Esophagus muscularis mucosa (tissue), 4 donors: ENCODE data around the gene B4GALT4.

Source experiments
- EP300 ChIP-seq: sonication (generic); formaldehyde crosslinking; IDR thresholded peaks from one replicate; pipeline ENCODE4 v1.6.1; 2017; ENCODE audit warnings: antibody characterized with exemption
- POLR2A ChIP-seq: fragments of 450-650 bp; IDR thresholded peaks from one replicate; pipeline ENCODE4 v1.6.1; 2017; ENCODE audit warnings: antibody characterized with exemption, moderate library complexity, mild to moderate bottlenecking, low read depth
- TF ChIP-seq, protein P1 (sequence below), 3 experiments: fragments of 200-600 bp in 2 of 3; fragments of 450-650 bp in 1 of 3; sonication (generic) in 2 of 3; IDR thresholded peaks; one replicate each; pipeline ENCODE4 v1.5.1; 2017 to 2019; ENCODE audit warnings: antibody characterized with exemption in 3 of 3, mild to moderate bottlenecking in 2 of 3, moderate library complexity in 1 of 3

- TF ChIP-seq, protein P1, sequence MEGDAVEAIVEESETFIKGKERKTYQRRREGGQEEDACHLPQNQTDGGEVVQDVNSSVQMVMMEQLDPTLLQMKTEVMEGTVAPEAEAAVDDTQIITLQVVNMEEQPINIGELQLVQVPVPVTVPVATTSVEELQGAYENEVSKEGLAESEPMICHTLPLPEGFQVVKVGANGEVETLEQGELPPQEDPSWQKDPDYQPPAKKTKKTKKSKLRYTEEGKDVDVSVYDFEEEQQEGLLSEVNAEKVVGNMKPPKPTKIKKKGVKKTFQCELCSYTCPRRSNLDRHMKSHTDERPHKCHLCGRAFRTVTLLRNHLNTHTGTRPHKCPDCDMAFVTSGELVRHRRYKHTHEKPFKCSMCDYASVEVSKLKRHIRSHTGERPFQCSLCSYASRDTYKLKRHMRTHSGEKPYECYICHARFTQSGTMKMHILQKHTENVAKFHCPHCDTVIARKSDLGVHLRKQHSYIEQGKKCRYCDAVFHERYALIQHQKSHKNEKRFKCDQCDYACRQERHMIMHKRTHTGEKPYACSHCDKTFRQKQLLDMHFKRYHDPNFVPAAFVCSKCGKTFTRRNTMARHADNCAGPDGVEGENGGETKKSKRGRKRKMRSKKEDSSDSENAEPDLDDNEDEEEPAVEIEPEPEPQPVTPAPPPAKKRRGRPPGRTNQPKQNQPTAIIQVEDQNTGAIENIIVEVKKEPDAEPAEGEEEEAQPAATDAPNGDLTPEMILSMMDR (IDR thresholded peaks at IDR 0.05), result no peak
- TF ChIP-seq POLR2A, result no peak
- no peak for TF ChIP-seq EP300
Observed at GRCh38 chr3:119237299-119237698, 3.4 kb downstream of the B4GALT4 start.
